Measurements from ENCODE around the gene DMRTA2.

The DMRTA2 gene

DNA sequence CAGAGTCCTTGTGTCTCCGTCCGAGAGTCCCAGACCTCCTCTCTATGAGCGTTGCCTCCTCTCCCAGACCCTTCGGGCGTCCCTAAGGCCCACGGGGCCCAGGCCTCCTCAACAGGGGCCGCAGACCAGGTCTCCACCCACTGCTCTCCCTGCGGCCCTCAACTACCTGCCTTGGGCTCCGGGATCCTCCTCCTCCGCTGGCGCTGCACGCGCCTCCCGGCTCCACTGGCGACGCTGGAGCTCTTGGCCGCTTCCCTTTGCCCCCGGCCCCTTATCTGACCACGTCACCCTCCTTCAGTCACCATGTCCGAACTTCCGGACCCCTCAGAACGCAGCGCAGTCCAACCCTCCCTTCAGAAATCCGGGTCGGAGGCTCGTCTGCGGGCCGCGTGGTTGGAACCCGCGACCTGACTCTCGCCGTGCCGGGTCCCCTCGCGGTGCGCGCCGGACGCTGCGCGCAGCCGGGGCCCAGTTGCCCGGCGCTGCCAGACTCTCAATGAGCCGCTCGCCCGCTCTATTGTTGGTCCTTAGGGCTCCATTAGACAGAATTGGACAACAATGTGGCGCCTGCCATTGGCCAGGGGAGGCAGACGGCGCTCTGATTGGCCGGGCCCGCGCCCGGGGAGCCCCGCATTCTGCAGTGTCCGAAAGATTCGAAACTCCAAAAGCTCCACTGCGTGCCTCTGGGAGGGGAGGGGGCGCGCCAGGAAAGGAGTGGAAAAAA is at the start of gene DMRTA2:
Gene DMRTA2, minus strand, starts transcription at position 498 of the 724 bp plus-strand sequence. CDS start 1,907 bp downstream, outside the sequence.
- peak; percentile 46 for DNase-seq

GRCh38 chr1:50471967-50472366 is 48.7 kb upstream of the DMRTA2 start:
- DNase-seq, result no peak

DNA sequence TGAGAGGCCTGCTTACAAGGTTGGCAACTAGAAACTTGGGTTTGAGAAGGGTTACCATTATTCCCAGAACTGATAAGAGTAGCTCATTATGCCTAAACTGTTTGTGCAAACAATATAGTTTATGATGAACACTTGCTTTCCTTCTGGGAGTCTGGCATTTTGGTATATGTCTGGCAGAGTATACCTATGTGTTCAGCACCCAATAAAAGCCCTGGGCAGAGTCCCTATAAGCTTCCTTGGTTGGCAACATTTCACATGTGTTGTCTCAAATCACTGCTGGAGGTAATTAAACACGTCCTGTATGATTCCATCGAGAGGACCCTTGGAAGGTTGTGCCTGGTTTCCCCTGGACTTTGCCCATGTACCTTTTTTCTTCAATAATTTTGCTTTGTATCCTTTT is 39.7 kb upstream of the DMRTA2 start:
- no peak for DNase-seq

- no peak for DNase-seq
Observed at GRCh38 chr1:50458507-50458906, 35.3 kb upstream of the DMRTA2 start.

- no peak for DNase-seq
Observed at GRCh38 chr1:50454911-50455310, 31.7 kb upstream of the DMRTA2 start.

- DNase-seq, result no peak
Observed at GRCh38 chr1:50453266-50453665, 30.0 kb upstream of the DMRTA2 start.

- no peak for DNase-seq
Observed at GRCh38 chr1:50452700-50453099, 29.5 kb upstream of the DMRTA2 start.

DNA sequence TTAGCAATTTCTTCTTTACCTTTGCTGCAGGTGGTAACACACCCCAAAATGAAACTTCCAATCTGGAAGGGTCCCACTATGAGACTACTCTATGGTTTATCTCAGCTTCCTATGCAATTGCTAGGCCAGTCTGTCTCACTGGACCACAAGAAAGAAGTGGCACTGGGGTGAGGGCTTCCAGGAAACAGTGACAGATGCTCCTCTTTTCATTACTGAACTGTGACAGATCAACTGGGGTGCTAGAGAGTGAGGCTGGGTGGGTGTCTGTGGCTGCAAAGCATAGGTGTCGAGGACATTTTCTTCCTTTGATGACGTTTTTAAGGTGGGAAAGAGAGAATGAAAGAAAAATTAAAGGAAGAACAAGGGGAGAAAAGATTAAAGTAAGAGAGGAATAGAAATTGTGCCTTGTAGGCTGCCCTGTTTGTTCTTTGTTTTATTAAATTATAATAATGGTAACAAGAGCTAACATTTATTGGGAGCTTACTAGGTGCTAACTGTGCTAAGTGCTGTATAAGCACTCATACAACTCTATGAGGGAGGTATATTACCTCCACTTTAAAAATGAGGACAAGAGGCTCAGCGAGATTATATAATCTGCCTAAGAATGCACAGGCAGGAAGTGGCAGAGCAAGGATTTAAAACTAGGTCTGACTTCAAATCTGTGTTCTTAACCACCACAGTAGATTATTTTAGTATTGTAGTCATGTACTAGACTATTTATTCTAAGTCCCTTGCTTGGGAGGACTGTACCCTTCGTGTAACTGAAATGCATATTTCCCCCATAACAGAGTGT is 27.8 kb upstream of the DMRTA2 start:
- no peak for DNase-seq

- no peak for DNase-seq
Observed at GRCh38 chr1:50447961-50448360, 24.7 kb upstream of the DMRTA2 start.

DNA sequence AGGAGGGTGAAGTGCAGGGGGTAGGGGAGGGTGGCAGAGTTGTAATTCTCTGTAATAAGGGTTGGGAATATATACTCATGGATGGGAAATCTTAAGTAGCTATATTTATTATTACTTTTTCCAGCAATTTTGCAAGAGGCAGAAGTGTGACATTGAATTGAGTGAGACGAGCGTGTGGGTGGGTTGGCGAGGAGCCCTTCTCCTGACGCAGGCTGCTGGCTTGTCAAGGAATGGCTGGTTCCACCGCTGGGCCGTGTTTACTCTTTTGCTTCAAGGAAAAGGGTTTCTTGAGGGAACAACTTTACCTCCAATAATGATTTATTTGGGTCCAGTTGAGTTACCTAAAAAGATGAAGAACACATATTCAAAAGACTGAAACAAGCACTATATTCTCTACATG is 17.9 kb upstream of the DMRTA2 start:
- DNase-seq, result no peak

GRCh38 chr1:50438945-50439344 is 15.7 kb upstream of the DMRTA2 start:
- DNase-seq, result no peak

- no peak for DNase-seq
Observed at GRCh38 chr1:50436489-50436888, 13.2 kb upstream of the DMRTA2 start.

GRCh38 chr1:50430010-50430405 is 6.8 kb upstream of the DMRTA2 start:
- no peak for DNase-seq

GRCh38 chr1:50427818-50428779 is 4.9 kb upstream of the DMRTA2 start:
- peak; percentile 37 to 38 for DNase-seq

GRCh38 chr1:50427086-50427817 is 4.0 kb upstream of the DMRTA2 start:
- peak; percentile 34 to 37 for DNase-seq

DNA sequence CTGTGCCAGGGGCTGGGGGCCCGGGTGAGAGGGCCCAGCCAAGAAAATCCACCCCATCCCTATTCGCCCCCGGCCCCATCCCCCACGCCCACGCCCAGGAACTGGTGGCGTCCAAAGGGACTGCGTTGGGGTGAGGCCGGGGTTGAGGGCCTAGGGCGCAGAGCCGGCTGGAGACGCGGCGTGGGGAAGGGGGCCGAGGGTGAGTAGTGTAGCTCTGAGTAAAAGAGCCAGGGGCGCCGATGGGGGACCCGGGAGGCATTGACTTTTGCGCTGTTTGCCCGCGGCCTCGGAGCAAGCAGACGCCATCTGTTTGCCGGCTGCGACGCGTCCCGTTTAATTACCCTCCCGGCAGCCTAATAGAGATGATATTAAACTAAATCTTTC is 3.5 kb upstream of the DMRTA2 start:
- DNase-seq, result peak; percentile 29 to 30

DNA sequence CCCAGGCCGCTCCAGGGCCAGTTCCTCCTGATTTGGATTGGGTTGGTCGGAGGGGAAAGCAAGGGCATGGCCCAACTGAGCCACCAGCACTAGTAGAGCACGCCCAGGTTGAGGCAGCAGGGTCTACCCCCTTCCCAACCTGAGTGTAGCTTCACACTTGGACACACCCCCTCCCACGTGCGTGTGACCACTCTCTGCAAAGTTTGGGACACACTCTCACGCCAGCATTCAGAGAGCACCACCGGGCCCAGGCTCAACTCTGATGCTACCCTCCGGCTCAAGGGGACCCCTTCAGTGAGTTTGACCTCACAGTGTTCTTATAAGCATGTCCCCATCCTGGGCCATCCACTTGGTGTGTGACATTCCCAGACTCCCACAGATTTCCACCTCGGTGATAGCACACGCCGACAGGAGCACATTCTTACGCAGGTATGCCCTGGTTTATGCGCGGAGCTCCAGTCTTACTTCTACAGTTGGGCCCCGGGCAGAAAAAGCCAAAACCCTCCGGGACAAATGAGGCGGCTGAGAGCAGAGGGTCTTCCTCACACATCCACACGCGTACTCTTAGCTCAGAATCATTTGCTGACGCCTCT is 3.0 kb upstream of the DMRTA2 start:
- peak in 1 of 2 experiments; percentile 34 for DNase-seq

GRCh38 chr1:50425376-50426107 is 2.3 kb upstream of the DMRTA2 start:
- DNase-seq, result peak; percentile 27 to 32

GRCh38 chr1:50424884-50425375 is 1.7 kb upstream of the DMRTA2 start:
- DNase-seq, result no peak

- DNase-seq, result peak; percentile 37 to 45
Observed at GRCh38 chr1:50424045-50424883, 1.0 kb upstream of the DMRTA2 start.
